Cardiac septum (tissue), 1 donor: ENCODE measurements around the gene ADAMTSL4. TPM values are rescaled to one million over a fixed set of nuclear protein-coding genes. Genes with fewer than 3 reads are reported as not detected.

ENCODE experiments used
- DNase-seq: peaks from one replicate; pipeline ENCODE4 v3.0.0-alpha.2; 2020; ENCODE audit warnings: low spot score
- intact Hi-C: fragments of 100-400 bp; cut with DNase I; formaldehyde crosslinking; loops from one replicate; pipeline ENCODE4 v1.14.0; 2022
- total RNA-seq: library from RNA; stranded (reverse); fragmentation: NEBNext Ultra II Directional; extraction: Animal tissue kit (Norgen Biotek cat#: 25700); gene quantifications from one replicate; pipeline ENCODE4 v1.2.1, GENCODE V29; 2021
- donor health status: DM: no; HTN: no; CAD: no.

Gene ADAMTSL4
- total RNA-seq, 1 donor from 2014 or later = 28.9 TPM

GRCh38 chr1:150552128-150552910, 3.1 kb downstream of the ADAMTSL4 start:
- DNase-seq = peak; percentile 93
- intact Hi-C loops = loop anchor here (1.0 to 10.0 kb wide), 2 partner anchors 9 to 188 kb away; partner anchors contain the start of gene RPRD2

DNA sequence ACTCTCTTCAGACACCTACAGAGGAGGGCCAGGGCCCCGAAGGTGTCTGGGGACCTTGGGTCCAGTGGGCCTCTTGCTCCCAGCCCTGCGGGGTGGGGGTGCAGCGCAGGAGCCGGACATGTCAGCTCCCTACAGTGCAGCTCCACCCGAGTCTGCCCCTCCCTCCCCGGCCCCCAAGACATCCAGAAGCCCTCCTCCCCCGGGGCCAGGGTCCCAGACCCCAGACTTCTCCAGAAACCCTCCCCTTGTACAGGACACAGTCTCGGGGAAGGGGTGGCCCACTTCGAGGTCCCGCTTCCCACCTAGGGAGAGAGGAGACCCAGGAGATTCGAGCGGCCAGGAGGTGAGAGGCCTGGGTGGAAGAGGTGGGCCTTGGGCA, 3.7 kb downstream of the ADAMTSL4 start:
- intact Hi-C loops = loop anchor here (1.0 to 10.0 kb wide), 2 partner anchors 8 to 188 kb away; partner anchors contain the start of gene RPRD2
- DNase-seq = no peak

DNA sequence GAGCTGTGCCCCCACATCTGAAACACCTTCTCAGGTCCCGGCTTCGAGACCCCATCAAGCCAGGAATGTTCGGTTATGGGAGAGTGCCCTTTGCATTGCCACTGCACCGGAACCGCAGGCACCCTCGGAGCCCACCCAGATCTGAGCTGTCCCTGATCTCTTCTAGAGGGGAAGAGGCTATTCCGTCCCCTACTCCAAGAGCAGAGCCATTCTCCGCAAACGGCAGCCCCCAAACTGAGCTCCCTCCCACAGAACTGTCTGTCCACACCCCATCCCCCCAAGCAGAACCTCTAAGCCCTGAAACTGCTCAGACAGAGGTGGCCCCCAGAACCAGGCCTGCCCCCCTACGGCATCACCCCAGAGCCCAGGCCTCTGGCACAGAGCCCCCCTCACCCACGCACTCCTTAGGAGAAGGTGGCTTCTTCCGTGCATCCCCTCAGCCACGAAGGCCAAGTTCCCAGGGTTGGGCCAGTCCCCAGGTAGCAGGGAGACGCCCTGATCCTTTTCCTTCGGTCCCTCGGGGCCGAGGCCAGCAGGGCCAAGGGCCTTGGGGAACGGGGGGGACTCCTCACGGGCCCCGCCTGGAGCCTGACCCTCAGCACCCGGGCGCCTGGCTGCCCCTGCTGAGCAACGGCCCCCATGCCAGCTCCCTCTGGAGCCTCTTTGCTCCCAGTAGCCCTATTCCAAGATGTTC, 4.3 kb downstream of the ADAMTSL4 start:
- no peak for DNase-seq
- intact Hi-C loops = loop anchor here (10.0 kb wide), 1 partner anchor 189 kb away; the partner anchor contains the start of gene RPRD2

- no peak for DNase-seq
- intact Hi-C loops = loop anchor here (10.0 kb wide), 1 partner anchor 189 kb away; the partner anchor contains the start of gene RPRD2
Observed at GRCh38 chr1:150554086-150554452, 4.9 kb downstream of the ADAMTSL4 start.

DNA sequence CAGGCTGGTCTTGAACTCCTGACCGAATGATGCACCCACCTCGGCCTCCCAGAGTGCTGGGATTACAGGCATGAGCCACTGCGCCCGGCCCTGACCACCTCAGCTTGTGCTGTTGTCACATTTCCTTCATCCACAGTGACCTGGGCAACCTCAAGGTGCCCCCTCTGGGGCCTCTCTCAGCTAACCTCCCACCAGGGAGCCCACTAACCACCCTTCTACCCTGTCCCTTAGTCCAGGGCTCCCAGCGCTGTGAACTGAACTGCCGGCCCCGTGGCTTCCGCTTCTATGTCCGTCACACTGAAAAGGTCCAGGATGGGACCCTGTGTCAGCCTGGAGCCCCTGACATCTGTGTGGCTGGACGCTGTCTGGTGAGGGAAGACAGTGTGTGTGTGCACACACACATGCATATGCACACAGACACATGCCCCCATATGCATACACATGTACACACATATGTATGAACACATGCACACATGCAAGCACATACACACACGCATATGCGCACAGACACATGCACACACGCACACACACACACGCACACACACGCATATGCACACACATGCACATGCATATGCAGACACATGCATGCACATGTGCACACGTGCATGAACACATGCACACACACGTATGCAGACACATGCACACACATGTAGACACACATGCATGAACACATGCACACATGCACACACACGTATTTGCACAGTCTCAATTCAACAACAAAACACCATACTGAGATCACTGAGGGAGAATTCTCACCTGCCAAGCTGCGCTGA, 6.2 kb downstream of the ADAMTSL4 start:
- DNase-seq = no peak
- intact Hi-C loops = loop anchor here (5.0 to 10.0 kb wide), 2 partner anchors 93 to 191 kb away; partner anchors contain the start of gene RPRD2

DNA sequence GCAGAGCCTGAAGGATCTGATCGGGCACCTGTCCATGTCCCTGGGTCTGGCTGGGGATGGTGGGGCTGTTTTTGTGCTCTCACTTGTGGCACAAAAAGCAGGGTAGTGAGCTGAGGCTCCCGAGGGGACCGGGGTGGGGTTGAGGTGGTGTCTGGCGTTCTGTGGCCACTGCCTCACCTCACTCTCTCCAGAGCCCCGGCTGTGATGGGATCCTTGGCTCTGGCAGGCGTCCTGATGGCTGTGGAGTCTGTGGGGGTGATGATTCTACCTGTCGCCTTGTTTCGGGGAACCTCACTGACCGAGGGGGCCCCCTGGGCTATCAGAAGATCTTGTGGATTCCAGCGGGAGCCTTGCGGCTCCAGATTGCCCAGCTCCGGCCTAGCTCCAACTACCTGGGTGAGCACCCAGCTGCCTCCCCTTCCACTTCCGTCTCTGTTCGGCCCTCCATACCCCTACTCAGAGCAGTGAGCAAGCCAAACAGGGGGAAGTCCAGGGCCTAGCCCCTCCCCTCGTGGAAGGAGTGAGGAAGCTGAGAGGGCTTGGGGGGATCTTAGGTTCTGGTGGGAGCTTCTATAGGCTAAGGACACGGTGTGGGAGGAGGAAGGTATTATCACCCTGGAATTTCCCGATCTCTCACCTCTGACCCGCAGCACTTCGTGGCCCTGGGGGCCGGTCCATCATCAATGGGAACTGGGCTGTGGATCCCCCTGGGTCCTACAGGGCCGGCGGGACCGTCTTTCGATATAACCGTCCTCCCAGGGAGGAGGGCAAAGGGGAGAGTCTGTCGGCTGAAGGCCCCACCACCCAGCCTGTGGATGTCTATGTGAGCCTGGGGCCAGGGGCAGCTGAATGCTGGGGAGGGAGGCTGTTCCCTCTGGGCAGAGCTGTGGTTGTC, 7.0 kb downstream of the ADAMTSL4 start:
- DNase-seq = no peak

DNA sequence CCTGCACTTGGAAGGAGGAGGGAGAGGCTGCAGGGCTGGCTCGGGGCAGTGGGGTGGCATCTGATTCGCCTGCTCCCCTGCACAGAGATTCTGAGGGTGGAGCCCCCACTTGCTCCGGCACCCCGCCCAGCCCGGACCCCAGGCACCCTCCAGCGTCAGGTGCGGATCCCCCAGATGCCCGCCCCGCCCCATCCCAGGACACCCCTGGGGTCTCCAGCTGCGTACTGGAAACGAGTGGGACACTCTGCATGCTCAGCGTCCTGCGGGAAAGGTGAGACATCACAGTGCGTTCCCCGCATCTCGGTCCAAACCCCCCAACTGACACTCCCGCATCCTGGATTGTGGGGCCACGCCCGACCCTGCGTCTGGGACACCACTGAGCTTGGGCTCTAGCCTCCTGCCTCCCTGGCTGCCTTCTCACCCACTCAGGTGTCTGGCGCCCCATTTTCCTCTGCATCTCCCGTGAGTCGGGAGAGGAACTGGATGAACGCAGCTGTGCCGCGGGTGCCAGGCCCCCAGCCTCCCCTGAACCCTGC, 7.9 kb downstream of the ADAMTSL4 start:
- no peak for DNase-seq
- intact Hi-C loops = loop anchor here (5.0 to 10.0 kb wide), 2 partner anchors 95 to 192 kb away; partner anchors contain the start of gene RPRD2

More for the DNA sequence above, 7.0 kb downstream of the ADAMTSL4 start:
- intact Hi-C loops = loop anchor here (5.0 to 10.0 kb wide), 2 partner anchors 94 to 191 kb away; partner anchors contain the start of gene RPRD2

- no peak for DNase-seq
- intact Hi-C loops = loop anchor here (5.0 to 10.0 kb wide), 2 partner anchors 96 to 193 kb away; partner anchors contain the start of gene RPRD2
Observed at GRCh38 chr1:150557813-150558212, 8.6 kb downstream of the ADAMTSL4 start.

- intact Hi-C loops = loop anchor here (5.0 to 10.0 kb wide), 2 partner anchors 96 to 194 kb away; partner anchors contain the start of gene RPRD2
- DNase-seq = no peak
Observed at GRCh38 chr1:150558303-150558704, 9.1 kb downstream of the ADAMTSL4 start.

DNA sequence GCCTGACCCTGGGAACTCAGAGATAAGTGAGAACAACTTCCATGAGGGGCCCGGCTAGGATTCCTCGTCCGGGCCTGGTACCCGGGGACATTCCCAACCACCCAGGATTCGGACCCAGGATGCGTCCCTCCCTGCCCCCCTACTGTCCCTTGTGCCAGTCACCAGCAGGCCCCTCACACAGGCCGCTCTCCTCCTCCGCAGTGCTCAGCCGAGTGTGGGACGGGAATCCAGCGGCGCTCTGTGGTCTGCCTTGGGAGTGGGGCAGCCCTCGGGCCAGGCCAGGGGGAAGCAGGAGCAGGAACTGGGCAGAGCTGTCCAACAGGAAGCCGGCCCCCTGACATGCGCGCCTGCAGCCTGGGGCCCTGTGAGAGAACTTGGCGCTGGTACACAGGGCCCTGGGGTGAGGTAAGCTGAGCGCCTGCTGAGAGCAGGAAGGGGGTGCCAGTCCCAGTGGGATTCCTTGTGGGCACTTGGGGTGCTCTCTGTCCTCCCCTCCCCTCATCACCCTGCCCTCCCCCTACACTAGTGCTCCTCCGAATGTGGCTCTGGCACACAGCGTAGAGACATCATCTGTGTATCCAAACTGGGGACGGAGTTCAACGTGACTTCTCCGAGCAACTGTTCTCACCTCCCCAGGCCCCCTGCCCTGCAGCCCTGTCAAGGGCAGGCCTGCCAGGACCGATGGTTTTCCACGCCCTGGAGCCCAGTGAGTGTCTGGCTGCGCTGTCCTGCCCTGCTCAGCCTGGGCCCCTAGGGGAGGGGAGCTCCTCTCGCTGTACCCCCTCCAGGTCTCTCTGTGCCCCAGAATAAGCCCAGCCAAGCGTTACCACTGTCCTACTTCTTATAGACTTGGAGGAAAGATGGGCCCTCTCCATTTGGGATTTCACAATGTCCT, 9.8 kb downstream of the ADAMTSL4 start:
- peak; percentile 83 for DNase-seq
- intact Hi-C loops = loop anchor here (5.0 to 10.0 kb wide), 2 partner anchors 97 to 194 kb away; partner anchors contain the start of gene RPRD2

GRCh38 chr1:150559656-150560010, 10.4 kb downstream of the ADAMTSL4 start:
- DNase-seq = no peak
- intact Hi-C loops = loop anchor here (5.0 to 10.0 kb wide), 3 partner anchors 97 to 195 kb away; partner anchors contain the start of genes GOLPH3L and RPRD2

DNA sequence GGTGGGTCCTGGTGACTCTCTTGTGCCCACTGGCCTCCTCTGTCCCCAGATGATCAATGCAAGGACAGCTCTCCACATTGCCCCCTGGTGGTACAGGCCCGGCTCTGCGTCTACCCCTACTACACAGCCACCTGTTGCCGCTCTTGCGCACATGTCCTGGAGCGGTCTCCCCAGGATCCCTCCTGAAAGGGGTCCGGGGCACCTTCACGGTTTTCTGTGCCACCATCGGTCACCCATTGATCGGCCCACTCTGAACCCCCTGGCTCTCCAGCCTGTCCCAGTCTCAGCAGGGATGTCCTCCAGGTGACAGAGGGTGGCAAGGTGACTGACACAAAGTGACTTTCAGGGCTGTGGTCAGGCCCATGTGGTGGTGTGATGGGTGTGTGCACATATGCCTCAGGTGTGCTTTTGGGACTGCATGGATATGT, 10.8 kb downstream of the ADAMTSL4 start:
- peak; percentile 91 for DNase-seq
- intact Hi-C loops = loop anchor here (5.0 kb wide), 1 partner anchor 137 kb away; the partner anchor contains the start of gene GOLPH3L

- DNase-seq = peak; percentile 95
- intact Hi-C loops = loop anchor here (1.0 to 5.0 kb wide), 5 partner anchors 8 to 137 kb away; partner anchors contain the start of genes ENSA and GOLPH3L
Observed at GRCh38 chr1:150560576-150561253, 11.5 kb downstream of the ADAMTSL4 start.

GRCh38 chr1:150561254-150561973, 12.2 kb downstream of the ADAMTSL4 start:
- intact Hi-C loops = loop anchor here (1.0 to 5.0 kb wide), 5 partner anchors 9 to 136 kb away; partner anchors contain the start of genes ENSA and GOLPH3L
- peak; percentile 97 for DNase-seq

DNA sequence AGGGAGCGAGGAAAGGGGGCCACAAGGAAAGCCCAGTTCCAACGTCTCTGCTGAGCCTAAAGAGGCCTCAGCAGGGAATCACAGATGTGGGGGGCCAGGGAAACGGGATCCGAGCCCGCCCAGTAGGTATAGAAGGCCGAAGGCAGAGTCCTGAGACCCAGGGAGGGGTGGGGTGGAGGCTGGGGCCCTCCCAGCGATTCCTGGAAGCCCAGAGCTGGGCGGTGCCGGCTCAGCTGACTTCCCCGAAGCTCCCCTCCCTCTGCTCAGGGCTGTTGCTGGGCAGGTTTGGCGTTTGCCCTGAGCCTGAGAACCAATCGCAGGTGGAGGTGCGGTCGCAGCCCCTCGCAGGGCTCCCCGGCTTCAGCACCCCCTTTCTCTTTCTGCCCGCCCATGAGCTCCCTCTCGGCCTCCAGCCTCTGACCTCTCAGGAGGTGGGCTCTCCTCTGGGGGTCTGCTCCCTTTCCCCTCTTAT, 12.8 kb downstream of the ADAMTSL4 start:
- intact Hi-C loops = loop anchor here (1.0 to 5.0 kb wide), 5 partner anchors 10 to 135 kb away; partner anchors contain the start of genes ENSA and GOLPH3L

More for the DNA sequence above, 12.8 kb downstream of the ADAMTSL4 start:
- DNase-seq = peak; percentile 98
